ENCODE results near the gene TNFRSF13B.
"Not testable (repeated sequence)": the region's sequence is repeated elsewhere in the genome, so short reads cannot be mapped to it uniquely, and the experiment has no call there.

TNFRSF13B gene

DNA sequence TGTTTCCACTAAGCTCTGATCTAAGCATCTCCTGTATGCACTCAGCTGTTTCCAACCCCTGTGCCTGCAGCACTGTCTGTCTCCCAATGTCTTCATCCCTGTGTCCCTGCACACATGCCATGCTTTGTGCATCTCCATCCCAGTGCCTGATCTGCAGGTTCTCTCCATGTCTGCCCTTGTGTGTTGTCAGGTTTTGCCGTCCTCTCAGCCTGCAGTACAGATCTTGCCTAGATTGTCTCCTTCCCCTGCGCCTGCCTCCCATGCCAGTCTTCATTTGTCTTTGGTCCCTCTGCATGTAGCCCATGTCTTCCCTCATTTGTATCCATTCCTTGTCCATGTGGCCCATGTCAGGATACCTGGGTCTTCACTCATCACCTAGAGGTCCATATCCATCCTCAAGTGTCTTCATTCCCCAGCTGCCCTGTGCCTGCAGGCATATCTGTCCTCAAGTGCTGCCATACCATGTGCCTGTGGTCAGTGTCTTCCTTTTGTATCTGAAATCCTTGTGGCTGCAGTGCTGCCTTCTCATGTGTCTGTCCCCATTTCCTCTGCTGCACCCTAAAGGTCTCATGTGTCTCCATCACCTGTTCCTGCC, 71.5 kb downstream of the TNFRSF13B start:
- no peak for TF ChIP-seq CTCF (IDR thresholded peaks at IDR 0.05; ENCODE audit: extremely low read depth, insufficient read depth, missing control alignments)
- in situ Hi-C loops (cut with MboI; ENCODE audit: low pct_unique_long_range_greater_than_20kb, low sequenced_read_pairs, unreplicated experiment): no loop called here
- DNase-seq (ENCODE audit: low spot score): no peak

DNA sequence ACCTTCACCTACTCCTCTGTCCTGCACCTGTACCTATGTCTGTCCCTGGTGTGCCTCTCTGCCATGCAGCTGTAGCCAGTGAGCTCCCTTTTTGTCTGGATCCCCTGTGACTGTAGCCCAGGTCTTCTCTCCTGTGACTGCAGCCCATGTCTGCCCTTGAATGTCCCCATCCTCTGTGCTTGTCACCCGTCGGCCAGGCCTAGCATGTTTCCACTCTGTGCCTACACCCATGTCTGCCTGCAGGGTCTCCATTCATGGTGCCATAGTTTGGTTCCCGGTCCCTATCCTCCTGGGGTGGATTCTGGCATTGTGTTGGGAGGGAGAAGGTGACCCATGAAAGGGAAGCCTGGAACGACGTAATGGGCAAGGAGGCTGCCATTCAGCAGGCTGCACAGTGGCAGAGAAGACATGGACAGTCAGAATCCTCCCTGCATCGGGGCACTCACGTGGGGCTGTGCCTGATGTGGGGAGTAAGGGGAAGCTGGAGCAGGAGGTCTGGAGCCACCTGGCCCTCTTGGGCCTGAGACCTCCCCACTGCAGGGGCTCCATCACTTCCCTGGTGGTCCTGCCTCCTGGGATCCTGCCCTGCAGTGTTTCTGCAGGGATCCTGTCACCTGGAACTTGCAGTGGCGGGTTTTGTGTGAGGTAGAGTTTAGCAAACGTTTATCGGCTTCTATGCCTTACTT, 74.6 kb downstream of the TNFRSF13B start:
- in situ Hi-C loops (cut with MboI; ENCODE audit: low pct_unique_long_range_greater_than_20kb, low sequenced_read_pairs, unreplicated experiment); DNase-seq (ENCODE audit: low spot score): not testable (repeated sequence)

DNA sequence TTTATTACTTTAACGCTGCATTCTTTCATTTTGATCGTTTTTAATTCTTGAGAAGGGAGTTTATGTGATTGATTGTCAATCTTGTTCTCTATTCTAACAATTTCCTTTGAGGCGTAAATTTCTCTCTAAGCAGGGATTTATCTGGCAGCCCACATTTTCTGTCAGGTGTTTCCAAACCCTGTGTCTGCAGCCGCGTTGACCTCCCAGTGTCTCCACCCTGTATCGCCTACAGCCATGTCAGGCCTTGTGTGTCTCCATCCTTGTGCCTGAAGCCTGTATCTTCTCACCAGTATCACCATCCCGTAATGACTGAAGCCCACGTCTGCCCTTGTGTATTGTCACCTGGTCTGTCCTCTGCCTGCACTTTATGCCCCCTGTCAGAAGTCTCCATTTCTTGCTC, 75.7 kb downstream of the TNFRSF13B start:
- in situ Hi-C loops (cut with MboI; ENCODE audit: low pct_unique_long_range_greater_than_20kb, low sequenced_read_pairs, unreplicated experiment): not testable (repeated sequence)

GRCh38 chr17:16893527-16893926, 78.4 kb downstream of the TNFRSF13B start:
- DNase-seq (ENCODE audit: low spot score); in situ Hi-C loops (cut with MboI; ENCODE audit: low pct_unique_long_range_greater_than_20kb, low sequenced_read_pairs, unreplicated experiment): not testable (repeated sequence)

More for the DNA sequence above, 75.7 kb downstream of the TNFRSF13B start:
- not testable (repeated sequence) for DNase-seq (ENCODE audit: low spot score)

- in situ Hi-C loops (cut with MboI; ENCODE audit: low pct_unique_long_range_greater_than_20kb, low sequenced_read_pairs, unreplicated experiment); DNase-seq (ENCODE audit: low spot score): not testable (repeated sequence)
Measured at GRCh38 chr17:16892876-16893454, 79.0 kb downstream of the TNFRSF13B start.

- in situ Hi-C loops (cut with MboI; ENCODE audit: low pct_unique_long_range_greater_than_20kb, low sequenced_read_pairs, unreplicated experiment): no loop called here
- no peak for DNase-seq (ENCODE audit: low spot score)
- TF ChIP-seq CTCF (IDR thresholded peaks at IDR 0.05; ENCODE audit: extremely low read depth, insufficient read depth, missing control alignments): no peak
Measured at GRCh38 chr17:16889088-16889465, 82.8 kb downstream of the TNFRSF13B start.

Measured in GM13977 (cell line).